Neural progenitor cell (in vitro differentiated cells): ENCODE data around the gene TEAD1.

Experiments used
- CTCF ChIP-seq: fragments of 200-600 bp; sonication (generic); IDR thresholded peaks from 2 replicates; pipeline ENCODE4 v1.5.1; 2017; ENCODE audit warnings: antibody characterized with exemption, mild to moderate bottlenecking
- EZH2 ChIP-seq: fragments of 200-600 bp; sonication (generic); IDR thresholded peaks from 2 replicates; pipeline ENCODE4 v1.6.1; 2017; ENCODE audit warnings: antibody characterized with exemption, mild to moderate bottlenecking, moderate library complexity
- EZH2phosphoT487 ChIP-seq: fragments of 200-600 bp; sonication (generic); IDR thresholded peaks from 2 replicates; pipeline ENCODE4 v1.6.1; 2017; ENCODE audit warnings: antibody characterized with exemption

- TF ChIP-seq CTCF, result no peak
- TF ChIP-seq EZH2, result no peak
- no peak for TF ChIP-seq EZH2phosphoT487
These were observed 6.7 kb downstream of the TEAD1 start for GRCh38 chr11:12680940-12681258.
